PC-3 (cell line): ENCODE data around the gene SKA3.

Experiments used
- EZH2 ChIP-seq: fragments of 300-600 bp; sonication (generic); IDR thresholded peaks from one replicate; pipeline ENCODE4 v1.6.1; 2017; ENCODE audit warnings: antibody characterized with exemption, mild to moderate bottlenecking, low read length; ENCODE audit not compliant: unreplicated experiment
- EZH2phosphoT487 ChIP-seq: fragments of 300-600 bp; sonication (generic); IDR thresholded peaks from 2 replicates; pipeline ENCODE4 v1.6.1; 2018; ENCODE audit warnings: mild to moderate bottlenecking, antibody characterized with exemption, low read length, borderline replicate concordance
- TF ChIP-seq, protein P1 (sequence below): fragments of 300-600 bp; sonication (generic); conservative IDR thresholded peaks from 2 replicates; pipeline ENCODE4 v1.5.1; 2017; ENCODE audit warnings: antibody characterized with exemption, low read depth, mild to moderate bottlenecking, low read length

DNA sequence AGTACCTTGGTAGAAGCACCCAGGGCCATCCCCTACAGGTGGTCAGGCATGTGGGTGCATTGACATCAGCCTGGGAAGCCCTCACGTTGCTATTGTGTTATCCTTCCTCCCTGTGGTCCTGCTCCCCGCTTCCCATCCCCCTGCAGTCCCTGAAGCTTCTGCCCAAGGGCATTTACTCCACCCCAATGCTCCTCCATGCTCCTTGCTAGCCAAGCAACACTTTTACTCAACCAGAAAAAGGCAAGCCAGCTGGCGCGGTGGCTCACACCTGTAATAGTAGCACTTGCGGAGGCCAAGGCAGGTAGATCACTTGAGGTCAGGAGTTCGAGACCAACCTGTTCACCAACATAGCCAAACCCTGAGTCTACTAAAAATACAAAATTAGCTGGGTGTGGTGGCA lies 60.2 kb downstream of the SKA3 start:
- TF ChIP-seq, protein P1, sequence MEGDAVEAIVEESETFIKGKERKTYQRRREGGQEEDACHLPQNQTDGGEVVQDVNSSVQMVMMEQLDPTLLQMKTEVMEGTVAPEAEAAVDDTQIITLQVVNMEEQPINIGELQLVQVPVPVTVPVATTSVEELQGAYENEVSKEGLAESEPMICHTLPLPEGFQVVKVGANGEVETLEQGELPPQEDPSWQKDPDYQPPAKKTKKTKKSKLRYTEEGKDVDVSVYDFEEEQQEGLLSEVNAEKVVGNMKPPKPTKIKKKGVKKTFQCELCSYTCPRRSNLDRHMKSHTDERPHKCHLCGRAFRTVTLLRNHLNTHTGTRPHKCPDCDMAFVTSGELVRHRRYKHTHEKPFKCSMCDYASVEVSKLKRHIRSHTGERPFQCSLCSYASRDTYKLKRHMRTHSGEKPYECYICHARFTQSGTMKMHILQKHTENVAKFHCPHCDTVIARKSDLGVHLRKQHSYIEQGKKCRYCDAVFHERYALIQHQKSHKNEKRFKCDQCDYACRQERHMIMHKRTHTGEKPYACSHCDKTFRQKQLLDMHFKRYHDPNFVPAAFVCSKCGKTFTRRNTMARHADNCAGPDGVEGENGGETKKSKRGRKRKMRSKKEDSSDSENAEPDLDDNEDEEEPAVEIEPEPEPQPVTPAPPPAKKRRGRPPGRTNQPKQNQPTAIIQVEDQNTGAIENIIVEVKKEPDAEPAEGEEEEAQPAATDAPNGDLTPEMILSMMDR = no peak
- TF ChIP-seq EZH2 (no peak), EZH2phosphoT487 (no peak)
